SK-N-SH (cell line): ENCODE data around the gene LPP. TPM values are rescaled to one million over a fixed set of nuclear protein-coding genes. Genes with fewer than 3 reads are reported as not detected.

Experiments used
- CTCF ChIA-PET: fragments of 300-600, 350-600 bp; formaldehyde crosslinking; extraction: SDS; loops from one replicate; lab custom pipeline; 2021; lab: Yijun Ruan, JAX
- POLR2A ChIA-PET: fragments of 350-600 bp; sonication (Branson Sonifier 250); formaldehyde crosslinking; extraction: SDS; loops from one replicate; lab custom pipeline; 2020; ENCODE audit warnings: antibody characterized with exemption, inconsistent platforms; lab: Yijun Ruan, JAX
- DNase-seq: peaks from one replicate; pipeline ENCODE4 v3.0.0; 2012
- H2AFZ ChIP-seq: fragments of 200-600 bp; sonication (generic); 2 replicates; pipeline ENCODE4 v1.8.1; 2016; ENCODE audit warnings: antibody characterized with exemption, mild to moderate bottlenecking, low read depth
- H3F3A ChIP-seq: fragments of 200-600 bp; sonication (generic); replicated peaks from 2 replicates; pipeline ENCODE3; 2016; ENCODE audit warnings: antibody characterized with exemption, mild to moderate bottlenecking; ENCODE audit not compliant: insufficient read depth
- H3K27ac ChIP-seq, 2 experiments: fragments of 200-500 bp in 1 of 2; fragments of 200-600 bp in 1 of 2; sonication (Bioruptor generic) in 1 of 2; sonication (generic), shearing (Covaris generic) in 1 of 2; 2 replicates each; pipeline versions ENCODE4 v1.5.1 to v1.6.1; 2014 to 2016; ENCODE audit warnings: low read depth in 2 of 2, inconsistent platforms in 1 of 2, low read length in 1 of 2, mild to moderate bottlenecking in 1 of 2, mixed read lengths in 1 of 2
- H3K27me3 ChIP-seq: fragments of 200-600 bp; sonication (generic), shearing (Covaris generic); 2 replicates; pipeline ENCODE4 v1.6.1; 2016; ENCODE audit warnings: mixed run types; ENCODE audit not compliant: insufficient read depth
- H3K36me3 ChIP-seq, 2 experiments: fragments of 200-500 bp in 1 of 2; fragments of 200-600 bp in 1 of 2; sonication (Bioruptor generic) in 1 of 2; sonication (generic) in 1 of 2; replicated peaks in 1 of 2; 2 replicates each; pipeline versions ENCODE3 to v1.5.1; 2014 to 2016; ENCODE audit warnings: low read length in 1 of 2, mild to moderate bottlenecking in 1 of 2; ENCODE audit not compliant: insufficient read depth in 2 of 2, control insufficient read depth in 1 of 2
- H3K4me1 ChIP-seq, 2 experiments: fragments of 200-500 bp in 1 of 2; fragments of 200-600 bp in 1 of 2; sonication (Bioruptor generic) in 1 of 2; sonication (generic), shearing (Covaris generic) in 1 of 2; 2 replicates each; pipeline versions ENCODE4 v1.5.1 to v1.6.1; 2014 to 2016; ENCODE audit warnings: low read depth in 1 of 2, low read length in 1 of 2, mixed run types in 1 of 2; ENCODE audit not compliant: insufficient read depth in 2 of 2, control insufficient read depth in 1 of 2
- H3K4me2 ChIP-seq: fragments of 200-600 bp; sonication (generic), shearing (Covaris generic); 2 replicates; pipeline ENCODE4 v1.6.1; 2017; ENCODE audit warnings: mixed run types
- H3K4me3 ChIP-seq, 2 experiments: fragments of 200-500 bp in 1 of 2; fragments of 200-600 bp in 1 of 2; sonication (Bioruptor generic) in 1 of 2; sonication (generic), shearing (Covaris generic) in 1 of 2; 2 replicates each; pipeline versions ENCODE4 v1.5.1 to v1.8.1; 2014 to 2016; ENCODE audit warnings: low read depth in 2 of 2, inconsistent platforms in 1 of 2, low read length in 1 of 2, mild to moderate bottlenecking in 1 of 2, mixed read lengths in 1 of 2, moderate library complexity in 1 of 2
- H3K79me2 ChIP-seq: fragments of 200-600 bp; sonication (generic); 2 replicates; pipeline ENCODE4 v1.8.1; 2017; ENCODE audit warnings: mild to moderate bottlenecking; ENCODE audit not compliant: insufficient read depth
- H3K9ac ChIP-seq: fragments of 200-600 bp; sonication (generic); 2 replicates; pipeline ENCODE4 v1.6.1; 2017; ENCODE audit warnings: mixed run types
- H3K9me2 ChIP-seq: fragments of 200-600 bp; sonication (generic); 2 replicates; pipeline ENCODE4 v1.6.1; 2017; ENCODE audit warnings: mixed run types
- H3K9me3 ChIP-seq: fragments of 200-600 bp; sonication (generic); 2 replicates; pipeline ENCODE4 v1.6.1; 2017; ENCODE audit warnings: mixed run types, mild to moderate bottlenecking, moderate library complexity
- H4K20me1 ChIP-seq: fragments of 200-600 bp; sonication (generic); 2 replicates; pipeline ENCODE4 v1.6.1; 2017; ENCODE audit warnings: mild to moderate bottlenecking, mixed run types; ENCODE audit not compliant: insufficient read depth
- CHD2 ChIP-seq: fragments of 150-350 bp; IDR thresholded peaks from 2 replicates; pipeline ENCODE4 v1.6.1; 2018; ENCODE audit warnings: low read length; ENCODE audit not compliant: partially characterized antibody
- EP300 ChIP-seq, 2 experiments: IDR thresholded peaks; 2 replicates each; pipeline versions ENCODE4 v1.4.0 to v1.6.1; 2012; ENCODE audit warnings: borderline replicate concordance in 1 of 2, low read depth in 1 of 2, low read length in 1 of 2
- FOSL2 ChIP-seq: IDR thresholded peaks from 2 replicates; pipeline ENCODE4 v1.4.0; 2012; ENCODE audit warnings: low read depth, mild to moderate bottlenecking, moderate library complexity, borderline replicate concordance
- FOXM1 ChIP-seq: IDR thresholded peaks from 2 replicates; pipeline ENCODE4 v1.4.0; 2012; ENCODE audit warnings: low read depth, mild to moderate bottlenecking
- GATA2 ChIP-seq: sonication (generic); formaldehyde crosslinking; IDR thresholded peaks from 2 replicates; pipeline ENCODE4 v1.5.0; 2020; ENCODE audit warnings: mild to moderate bottlenecking, missing genetic modification reagents
- JUND ChIP-seq: IDR thresholded peaks from 2 replicates; pipeline ENCODE4 v1.4.0; 2012
- MEF2A ChIP-seq: IDR thresholded peaks from 2 replicates; pipeline ENCODE4 v1.4.0; 2012; ENCODE audit warnings: low read depth, borderline replicate concordance
- POLR2AphosphoS5 ChIP-seq: IDR thresholded peaks from 2 replicates; pipeline ENCODE4 v1.6.1; 2012; ENCODE audit warnings: low read depth, low read length
- RAD21 ChIP-seq: IDR thresholded peaks from 2 replicates; pipeline ENCODE4 v1.6.1; 2012; ENCODE audit warnings: mild to moderate bottlenecking, low read length
- RCOR1 ChIP-seq: fragments of 150-350 bp; IDR thresholded peaks from 2 replicates; pipeline ENCODE4 v1.6.1; 2017; ENCODE audit warnings: antibody characterized with exemption, low read length
- REST ChIP-seq: IDR thresholded peaks from 2 replicates; pipeline ENCODE4 v1.6.1; 2012; ENCODE audit warnings: mild to moderate bottlenecking, low read depth, low read length, moderate library complexity
- RFX5 ChIP-seq: IDR thresholded peaks from 2 replicates; pipeline ENCODE4 v1.6.1; 2012; ENCODE audit warnings: mild to moderate bottlenecking, improper control_type of control experiment, low read length
- RXRA ChIP-seq: IDR thresholded peaks from 2 replicates; pipeline ENCODE4 v1.4.0; 2012; ENCODE audit warnings: low read depth, mild to moderate bottlenecking, borderline replicate concordance
- SMC3 ChIP-seq: IDR thresholded peaks from 2 replicates; pipeline ENCODE4 v1.6.1; 2012; ENCODE audit warnings: low read depth, low read length, improper control_type of control experiment
- TAF1 ChIP-seq: IDR thresholded peaks from 2 replicates; pipeline ENCODE4 v1.6.1; 2012; ENCODE audit warnings: low read depth, mild to moderate bottlenecking, low read length, moderate library complexity, borderline replicate concordance
- WGBS: methylation state at CpG from one replicate; pipeline ENCODE4 v1.1.6; 2017; ENCODE audit warnings: low lambda C conversion rate; 5-methylcytosine and 5-hydroxymethylcytosine counted together
- polyA plus RNA-seq, 3 experiments: library from polyadenylated mRNA; depleted of rRNA; stranded (reverse); fragments of >200 nt; gene quantifications; 2 replicates each; pipeline ENCODE4 v1.2.3, GENCODE V29; 2012
- TF ChIP-seq, protein P1 (sequence below): IDR thresholded peaks from 2 replicates; pipeline ENCODE4 v1.4.0; 2012; ENCODE audit warnings: low read depth, borderline replicate concordance
- TF ChIP-seq, protein P2 (sequence below): fragments of 200-600 bp; sonication (generic); IDR thresholded peaks from 2 replicates; pipeline ENCODE4 v1.6.1; 2017; ENCODE audit warnings: antibody characterized with exemption, mild to moderate bottlenecking, moderate library complexity
- TF ChIP-seq, protein P3 (sequence below): IDR thresholded peaks from 2 replicates; pipeline ENCODE4 v1.4.0; 2012; ENCODE audit warnings: low read depth

The LPP gene
- polyA plus RNA-seq, 1 of the 3 experiments (the other 2 are of a cell fraction): 6.6 TPM

DNA sequence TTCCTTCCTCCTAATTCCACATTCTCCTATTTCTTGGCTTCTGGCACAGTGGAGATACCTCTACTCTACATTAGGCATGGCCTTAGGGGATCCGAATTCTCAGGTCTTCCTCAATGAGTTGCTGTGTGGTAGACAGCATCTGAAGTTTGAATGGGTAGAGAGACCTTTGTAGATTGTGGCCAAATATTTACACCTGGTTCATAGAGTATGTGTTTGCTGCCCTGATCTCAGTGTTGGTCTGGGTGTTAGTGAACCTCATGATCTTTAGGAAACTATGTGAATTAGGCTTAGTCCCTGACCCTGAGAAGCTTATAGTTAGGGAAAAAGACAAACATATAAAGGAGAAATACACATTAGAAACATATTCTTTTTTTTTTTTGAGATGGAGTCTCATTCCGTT lies 75.8 kb downstream of the LPP start (continued):
- TF ChIP-seq, protein P1, sequence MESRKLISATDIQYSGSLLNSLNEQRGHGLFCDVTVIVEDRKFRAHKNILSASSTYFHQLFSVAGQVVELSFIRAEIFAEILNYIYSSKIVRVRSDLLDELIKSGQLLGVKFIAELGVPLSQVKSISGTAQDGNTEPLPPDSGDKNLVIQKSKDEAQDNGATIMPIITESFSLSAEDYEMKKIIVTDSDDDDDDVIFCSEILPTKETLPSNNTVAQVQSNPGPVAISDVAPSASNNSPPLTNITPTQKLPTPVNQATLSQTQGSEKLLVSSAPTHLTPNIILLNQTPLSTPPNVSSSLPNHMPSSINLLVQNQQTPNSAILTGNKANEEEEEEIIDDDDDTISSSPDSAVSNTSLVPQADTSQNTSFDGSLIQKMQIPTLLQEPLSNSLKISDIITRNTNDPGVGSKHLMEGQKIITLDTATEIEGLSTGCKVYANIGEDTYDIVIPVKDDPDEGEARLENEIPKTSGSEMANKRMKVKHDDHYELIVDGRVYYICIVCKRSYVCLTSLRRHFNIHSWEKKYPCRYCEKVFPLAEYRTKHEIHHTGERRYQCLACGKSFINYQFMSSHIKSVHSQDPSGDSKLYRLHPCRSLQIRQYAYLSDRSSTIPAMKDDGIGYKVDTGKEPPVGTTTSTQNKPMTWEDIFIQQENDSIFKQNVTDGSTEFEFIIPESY: no peak
- no peak for TF ChIP-seq RCOR1
- TF ChIP-seq CHD2: no peak
- no peak for TF ChIP-seq MEF2A
- TF ChIP-seq TAF1: no peak
- no peak for TF ChIP-seq JUND

DNA sequence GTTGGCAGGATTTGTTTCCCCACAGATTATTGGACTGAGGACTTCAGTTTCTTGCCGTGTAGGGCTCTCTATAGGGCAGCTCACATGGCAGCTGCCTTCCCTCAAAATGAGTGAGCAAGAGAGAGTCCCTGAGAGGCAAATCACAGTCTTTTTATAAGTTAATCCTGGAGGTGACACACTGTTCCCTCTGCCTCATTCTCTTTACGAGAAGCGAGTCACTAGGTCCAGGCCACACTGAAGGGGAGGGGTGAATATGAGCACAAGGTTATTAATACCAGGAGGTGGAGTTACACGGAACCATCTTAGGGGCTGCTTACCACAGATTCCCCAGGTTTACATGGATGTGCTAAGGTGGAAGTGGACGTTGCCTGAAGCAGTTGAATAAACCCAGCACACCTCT lies 77.0 kb downstream of the LPP start:
- Histone ChIP-seq H3K79me2 (peaks cover 94% of the 10 kb centered on the region), H3K4me2 (no peak overlapping the region), H3K9ac (no peak overlapping the region), H3K9me3 (no peaks in the 10 kb centered on the region), H4K20me1 (peaks cover 20% of the 10 kb centered on the region), H3K4me3 (no peak overlapping the region), H3K4me1 (peaks cover 0 to 13% of the 10 kb centered on the region in 2 experiments; a peak in 2 of 4 replicates), H3K9me2 (no peaks in the 10 kb centered on the region), H3K36me3 (peaks cover 0 to 7% of the 10 kb centered on the region in 2 experiments), H3K27ac (peak overlapping the region in 1 of 2 experiments; percentile 89; a peak in 2 of 4 replicates), H3K27me3 (no peaks in the 10 kb centered on the region), H3F3A (peaks cover 27% of the 10 kb centered on the region), H2AFZ (no peak overlapping the region)
- ChIA-PET POLR2A (no interaction called here), CTCF (no interaction called here)
- 24% methylated on average over 5 of the region's 5 CpGs for WGBS
- TF ChIP-seq FOSL2 (peak; percentile 32; the same call in 1 of the 2 replicates), SMC3 (no peak)
- no peak for DNase-seq

DNA sequence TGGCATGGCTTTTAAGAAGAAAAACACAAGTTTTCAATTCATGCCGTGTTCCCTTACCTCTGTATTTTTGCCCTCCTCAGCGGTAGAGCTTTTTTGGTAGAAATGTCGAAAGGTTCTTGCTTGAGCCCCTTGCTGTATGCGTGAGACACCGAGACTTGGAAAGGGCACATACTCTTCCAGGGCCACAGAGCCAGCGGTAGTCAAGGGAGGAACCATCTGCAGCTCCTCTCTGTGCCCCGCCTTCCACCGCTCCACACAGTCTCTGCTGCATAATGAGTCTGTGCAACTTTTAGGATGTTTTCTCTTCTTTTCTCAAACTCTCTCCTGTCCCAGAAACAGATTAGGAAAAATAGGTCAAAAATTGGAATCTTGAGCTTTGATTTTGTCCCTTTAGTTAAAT lies 77.5 kb downstream of the LPP start:
- Histone ChIP-seq H3K4me3 (no peak overlapping the region), H3K27ac (peak overlapping the region in 1 of 2 experiments; percentile 89; a peak in 2 of 4 replicates), H3K4me1 (peaks cover 0 to 13% of the 10 kb centered on the region in 2 experiments; a peak in 2 of 4 replicates), H3K9me2 (no peaks in the 10 kb centered on the region), H3K4me2 (no peak overlapping the region), H3K9ac (no peak overlapping the region), H3K79me2 (peaks cover 94% of the 10 kb centered on the region), H3K9me3 (no peaks in the 10 kb centered on the region), H3K36me3 (peaks cover 0 to 7% of the 10 kb centered on the region in 2 experiments), H3F3A (peaks cover 27% of the 10 kb centered on the region), H2AFZ (no peak overlapping the region), H4K20me1 (peaks cover 20% of the 10 kb centered on the region), H3K27me3 (no peaks in the 10 kb centered on the region)
- no peak for DNase-seq
- WGBS: 84% methylated on average over 8 of the region's 8 CpGs
- POLR2A ChIA-PET: no interaction called here
- CTCF ChIA-PET: no interaction called here
- TF ChIP-seq RCOR1: no peak
- no peak for TF ChIP-seq JUND
- TF ChIP-seq REST: no peak
- TF ChIP-seq FOXM1: no peak
- TF ChIP-seq, protein P2, sequence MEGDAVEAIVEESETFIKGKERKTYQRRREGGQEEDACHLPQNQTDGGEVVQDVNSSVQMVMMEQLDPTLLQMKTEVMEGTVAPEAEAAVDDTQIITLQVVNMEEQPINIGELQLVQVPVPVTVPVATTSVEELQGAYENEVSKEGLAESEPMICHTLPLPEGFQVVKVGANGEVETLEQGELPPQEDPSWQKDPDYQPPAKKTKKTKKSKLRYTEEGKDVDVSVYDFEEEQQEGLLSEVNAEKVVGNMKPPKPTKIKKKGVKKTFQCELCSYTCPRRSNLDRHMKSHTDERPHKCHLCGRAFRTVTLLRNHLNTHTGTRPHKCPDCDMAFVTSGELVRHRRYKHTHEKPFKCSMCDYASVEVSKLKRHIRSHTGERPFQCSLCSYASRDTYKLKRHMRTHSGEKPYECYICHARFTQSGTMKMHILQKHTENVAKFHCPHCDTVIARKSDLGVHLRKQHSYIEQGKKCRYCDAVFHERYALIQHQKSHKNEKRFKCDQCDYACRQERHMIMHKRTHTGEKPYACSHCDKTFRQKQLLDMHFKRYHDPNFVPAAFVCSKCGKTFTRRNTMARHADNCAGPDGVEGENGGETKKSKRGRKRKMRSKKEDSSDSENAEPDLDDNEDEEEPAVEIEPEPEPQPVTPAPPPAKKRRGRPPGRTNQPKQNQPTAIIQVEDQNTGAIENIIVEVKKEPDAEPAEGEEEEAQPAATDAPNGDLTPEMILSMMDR: no peak
- TF ChIP-seq RFX5: no peak
- no peak for TF ChIP-seq EP300 (IDR thresholded peaks at IDR 0.05; ENCODE audit: borderline replicate concordance in 1 of 2, low read depth in 1 of 2, low read length in 1 of 2)
- no peak for TF ChIP-seq RXRA
- no peak for TF ChIP-seq CHD2
- TF ChIP-seq, protein P3, sequence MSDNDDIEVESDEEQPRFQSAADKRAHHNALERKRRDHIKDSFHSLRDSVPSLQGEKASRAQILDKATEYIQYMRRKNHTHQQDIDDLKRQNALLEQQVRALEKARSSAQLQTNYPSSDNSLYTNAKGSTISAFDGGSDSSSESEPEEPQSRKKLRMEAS: no peak
- no peak for TF ChIP-seq GATA2 (CRISPR knock-in tag)
- no peak for TF ChIP-seq POLR2AphosphoS5
- no peak for TF ChIP-seq RAD21
